HG03520 (cell line): Measurements from ENCODE around the gene TAP2.
"Not testable (repeated sequence)": the region's sequence is repeated elsewhere in the genome, so short reads cannot be mapped to it uniquely, and the experiment has no call there.

ENCODE experiments used
- ATAC-seq: cut with Tn5 transposase; IDR thresholded peaks from one replicate; pipeline ENCODE4 v1.9.1; 2021; ENCODE audit warnings: mild to moderate bottlenecking, moderate library complexity; ENCODE audit not compliant: unreplicated experiment

The TAP2 gene

GRCh38 chr6:32838114-32838958 is at the start of gene TAP2:
TSS of gene TAP2 (minus strand) at chr6:32838739. CDS start at chr6:32838233, 506 bp downstream.
- peak; percentile 63 for ATAC-seq

- ATAC-seq, result no peak
Measured at GRCh38 chr6:32887616-32888015, 49.1 kb upstream of the TAP2 start.

GRCh38 chr6:32886681-32887383 is 48.3 kb upstream of the TAP2 start:
- no peak for ATAC-seq

- no peak for ATAC-seq
Measured at GRCh38 chr6:32885698-32886286, 47.3 kb upstream of the TAP2 start.

- ATAC-seq, result no peak
Measured at GRCh38 chr6:32883789-32884188, 45.2 kb upstream of the TAP2 start.

GRCh38 chr6:32882879-32883250 is 44.3 kb upstream of the TAP2 start:
- ATAC-seq, result no peak

GRCh38 chr6:32880962-32881361 is 42.4 kb upstream of the TAP2 start:
- not testable (repeated sequence) for ATAC-seq

- no peak for ATAC-seq
Measured at GRCh38 chr6:32879691-32880090, 41.2 kb upstream of the TAP2 start.

GRCh38 chr6:32876603-32877002 is 38.1 kb upstream of the TAP2 start:
- ATAC-seq, result no peak

- not testable (repeated sequence) for ATAC-seq
Measured at GRCh38 chr6:32873947-32874346, 35.4 kb upstream of the TAP2 start.

GRCh38 chr6:32868257-32868788 is 29.8 kb upstream of the TAP2 start:
- no peak for ATAC-seq

GRCh38 chr6:32867554-32868256 is 29.2 kb upstream of the TAP2 start:
- ATAC-seq, result no peak

- no peak for ATAC-seq
Measured at GRCh38 chr6:32867022-32867477, 28.5 kb upstream of the TAP2 start.

GRCh38 chr6:32865724-32866443 is 27.3 kb upstream of the TAP2 start:
- no peak for ATAC-seq

- ATAC-seq, result no peak
Measured at GRCh38 chr6:32862725-32863124, 24.2 kb upstream of the TAP2 start.

GRCh38 chr6:32860674-32861073 is 22.1 kb upstream of the TAP2 start:
- ATAC-seq, result no peak

GRCh38 chr6:32858194-32858593 is 19.7 kb upstream of the TAP2 start:
- no peak for ATAC-seq

GRCh38 chr6:32857156-32857891 is 18.8 kb upstream of the TAP2 start:
- no peak for ATAC-seq

GRCh38 chr6:32855467-32856174 is 17.1 kb upstream of the TAP2 start:
- no peak for ATAC-seq
